Measurements from ENCODE around the gene ITGA4.

GRCh38 chr2:181520253-181520652 lies 63.1 kb downstream of the ITGA4 start:
- TF ChIP-seq CTCF (optimal IDR thresholded peaks at IDR 0.05 in 1 of 3, IDR thresholded peaks at IDR 0.05 in 1 of 3, conservative IDR thresholded peaks at IDR 0.05 in 1 of 3; ENCODE audit: extremely low read depth in 1 of 3, insufficient read depth in 2 of 3, low read length in 3 of 3) (no peak), EZH2 (IDR thresholded peaks at IDR 0.05; ENCODE audit: low read length) (no peak)

All from keratinocyte (primary cell).